ENCODE data around the gene DONSON. TPM values are rescaled to one million over a fixed set of nuclear protein-coding genes. Genes with fewer than 3 reads are reported as not detected.
A peak's percentile ranks its signal among the peaks of the same experiment; 100 is the strongest.

DONSON gene
- total RNA-seq, 1 donor from 2014 or later = 5.0 TPM

GRCh38 chr21:33542640-33543504, 45.6 kb downstream of the DONSON start, which contains the start of gene SON:
SON (plus strand) TSS chr21:33543038; CDS start chr21:33543093, 55 bp downstream.
- Histone ChIP-seq H3K4me1 (peaks cover 45% of the 10 kb centered on the region), H3K4me3 (peak within 1 kb of the TSS; percentile 73), H3K36me3 (peaks cover 32% of the 10 kb centered on the region), H3K27me3 (ENCODE audit: low read depth) (no peaks in the 10 kb centered on the region), H3K9me3 (no peaks in the 10 kb centered on the region), H3K27ac (peak within 1 kb of the TSS; percentile 97)
- peak; percentile 99 for DNase-seq
- peak; percentile 98 to 99 for ATAC-seq
- intact Hi-C loops (cut with DNase I) = no loop called here
- no peak for TF ChIP-seq CTCF (IDR thresholded peaks at IDR 0.05)

DNA sequence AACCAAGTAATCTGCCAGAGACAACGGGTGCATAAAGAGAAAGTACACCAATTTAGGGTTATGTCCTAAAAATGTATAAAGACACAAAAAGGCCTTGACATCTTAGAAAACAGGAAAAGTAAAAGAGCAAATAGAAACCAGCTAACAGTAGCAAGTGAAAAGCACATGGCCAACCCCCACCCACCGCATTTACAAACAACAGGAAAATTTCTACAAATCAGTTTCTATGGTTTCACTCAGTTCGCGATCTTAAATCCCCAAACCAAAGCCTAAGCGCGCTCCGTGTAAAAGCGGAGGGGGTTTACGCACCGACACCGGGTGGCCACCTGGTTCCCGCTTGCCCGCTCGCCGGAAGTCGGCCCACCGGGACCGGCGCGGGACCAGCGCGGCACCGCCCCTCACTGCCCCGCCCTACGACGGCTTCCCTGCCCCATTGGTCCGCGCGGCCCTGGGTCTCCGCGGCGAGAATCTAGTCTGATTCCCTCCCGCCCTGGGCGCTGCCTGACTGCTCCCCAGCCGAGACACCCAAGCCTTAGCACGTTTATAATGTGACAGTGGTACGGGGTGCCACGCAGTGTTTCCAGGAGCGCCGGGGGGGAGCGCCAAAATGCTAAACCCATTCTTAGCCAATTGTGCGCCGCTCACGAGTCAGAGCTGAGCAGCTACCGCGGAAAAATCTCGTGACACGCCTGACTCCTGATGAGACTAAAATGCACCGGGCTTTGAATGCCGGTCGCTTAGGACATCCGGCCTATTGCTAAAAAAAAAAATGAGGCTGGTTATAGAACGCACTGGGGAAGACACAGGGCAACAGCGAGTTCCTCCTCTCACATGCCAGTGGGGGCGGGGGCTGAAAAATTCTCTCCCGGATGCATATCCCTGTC, 46.5 kb downstream of the DONSON start, which contains the start of gene GART:
GART (minus strand) TSS at position 362 of the 884 bp plus-strand sequence. CDS start 2,802 bp downstream, outside the sequence.
- TF ChIP-seq CTCF (IDR thresholded peaks at IDR 0.05) = no peak
- Histone ChIP-seq H3K9me3 (no peaks in the 10 kb centered on the region), H3K4me3 (peak within 1 kb of the TSS; percentile 73), H3K36me3 (peaks cover 32% of the 10 kb centered on the region), H3K27me3 (ENCODE audit: low read depth) (no peaks in the 10 kb centered on the region), H3K4me1 (peaks cover 42% of the 10 kb centered on the region), H3K27ac (peak within 1 kb of the TSS; percentile 97)
- intact Hi-C loops (cut with DNase I) = no loop called here
- DNase-seq (peak; percentile 87), ATAC-seq (peak; percentile 92)

DNA sequence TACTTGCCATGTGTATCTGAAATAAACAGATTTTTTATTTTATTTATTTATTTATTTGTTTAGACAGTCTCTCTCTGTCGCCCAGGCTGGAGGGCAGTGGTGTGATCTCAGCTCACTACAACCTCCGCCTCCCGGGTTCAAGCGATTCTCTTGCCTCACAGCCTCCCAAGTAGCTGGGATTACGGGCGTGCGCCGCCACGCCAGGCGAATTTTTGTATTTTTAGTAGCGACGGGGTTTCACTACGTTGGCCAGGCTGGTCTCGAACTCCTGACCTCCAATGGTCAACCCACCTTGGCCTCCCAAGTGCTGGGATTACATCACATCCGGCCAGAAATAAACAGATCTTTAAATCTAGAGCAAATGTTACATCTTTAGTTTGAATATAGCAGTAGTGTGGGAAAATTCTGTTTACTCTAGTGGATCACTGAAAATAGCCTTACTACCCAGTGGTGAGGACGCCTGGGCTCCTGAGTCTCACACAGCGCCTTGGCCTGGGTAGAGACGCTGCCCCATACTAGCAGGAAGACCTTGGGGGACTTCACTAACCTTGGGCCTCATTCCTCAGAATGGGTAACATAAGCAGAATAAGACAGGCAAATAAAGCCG, 47.3 kb downstream of the DONSON start:
- DNase-seq = no peak
- peaks cover 37% of the 10 kb centered on the region for H3K4me1 ChIP-seq
- H3K9me3 ChIP-seq = no peaks in the 10 kb centered on the region
- intact Hi-C loops (cut with DNase I) = no loop called here
- no peak for ATAC-seq
- H3K36me3 ChIP-seq = peaks cover 28% of the 10 kb centered on the region
- peak overlapping the region; percentile 73 for H3K4me3 ChIP-seq
- no peaks in the 10 kb centered on the region for H3K27me3 ChIP-seq (ENCODE audit: low read depth)
- TF ChIP-seq CTCF (IDR thresholded peaks at IDR 0.05) = no peak
- H3K27ac ChIP-seq = peak overlapping the region; percentile 97

- Histone ChIP-seq H3K27ac (peak overlapping the region; percentile 97), H3K4me3 (peak overlapping the region; percentile 73), H3K27me3 (ENCODE audit: low read depth) (no peaks in the 10 kb centered on the region), H3K9me3 (no peaks in the 10 kb centered on the region), H3K36me3 (peaks cover 28% of the 10 kb centered on the region), H3K4me1 (peaks cover 32% of the 10 kb centered on the region)
- ATAC-seq = no peak
- DNase-seq = no peak
- intact Hi-C loops (cut with DNase I) = no loop called here
- no peak for TF ChIP-seq CTCF (IDR thresholded peaks at IDR 0.05)
Observed at GRCh38 chr21:33540711-33541104, 47.8 kb downstream of the DONSON start.

- H3K4me1 ChIP-seq = peaks cover 21% of the 10 kb centered on the region
- H3K27ac ChIP-seq = no peak overlapping the region
- DNase-seq (no peak), ATAC-seq (no peak)
- intact Hi-C loops (cut with DNase I) = no loop called here
- H3K9me3 ChIP-seq = no peaks in the 10 kb centered on the region
- peaks cover 39% of the 10 kb centered on the region for H3K36me3 ChIP-seq
- TF ChIP-seq CTCF (IDR thresholded peaks at IDR 0.05) = no peak
- H3K27me3 ChIP-seq (ENCODE audit: low read depth) = no peaks in the 10 kb centered on the region
- no peak overlapping the region for H3K4me3 ChIP-seq
Observed at GRCh38 chr21:33539616-33540015, 48.9 kb downstream of the DONSON start.
